Inflammatory macrophage (primary cell): Measurements from ENCODE around the gene CDKL5.
"Not testable (repeated sequence)": the region's sequence is repeated elsewhere in the genome, so short reads cannot be mapped to it uniquely, and the experiment has no call there.

ENCODE experiments used
- DNase-seq, 2 donors: peaks; one replicate each; pipeline ENCODE4 v3.0.0-alpha.2; 2020 to 2022

The CDKL5 gene

GRCh38 chrX:18578546-18578945 is 153.1 kb downstream of the CDKL5 start:
- DNase-seq: no peak

- no peak for DNase-seq
These were observed 154.1 kb downstream of the CDKL5 start for GRCh38 chrX:18579495-18579894.

- no peak for DNase-seq
These were observed 157.6 kb downstream of the CDKL5 start for GRCh38 chrX:18582910-18583493.

- DNase-seq: not testable (repeated sequence)
These were observed 163.9 kb downstream of the CDKL5 start for GRCh38 chrX:18589292-18589691.

GRCh38 chrX:18591834-18592233 is 166.4 kb downstream of the CDKL5 start:
- DNase-seq: no peak

- DNase-seq: no peak
These were observed 168.7 kb downstream of the CDKL5 start for GRCh38 chrX:18594079-18594478.

GRCh38 chrX:18596096-18596495 is 170.7 kb downstream of the CDKL5 start:
- DNase-seq: no peak

GRCh38 chrX:18598413-18598812 is 173.0 kb downstream of the CDKL5 start:
- DNase-seq: no peak

- DNase-seq: no peak
These were observed 182.6 kb downstream of the CDKL5 start for GRCh38 chrX:18607966-18608365.

GRCh38 chrX:18613930-18614639 is 188.7 kb downstream of the CDKL5 start:
- no peak for DNase-seq

GRCh38 chrX:18616688-18617406 is 191.4 kb downstream of the CDKL5 start:
- DNase-seq: no peak

GRCh38 chrX:18617407-18617750 is 192.0 kb downstream of the CDKL5 start:
- no peak for DNase-seq

GRCh38 chrX:18619288-18619687 is 193.9 kb downstream of the CDKL5 start:
- no peak for DNase-seq

GRCh38 chrX:18620349-18620748 is 194.9 kb downstream of the CDKL5 start:
- DNase-seq: no peak

- no peak for DNase-seq
These were observed 199.2 kb downstream of the CDKL5 start for GRCh38 chrX:18624599-18624998.

GRCh38 chrX:18630934-18631333 is 205.5 kb downstream of the CDKL5 start:
- no peak for DNase-seq

GRCh38 chrX:18638398-18638797 is 213.0 kb downstream of the CDKL5 start:
- no peak for DNase-seq

GRCh38 chrX:18639280-18639679 is 213.9 kb downstream of the CDKL5 start:
- DNase-seq: no peak

- DNase-seq: no peak
These were observed 215.3 kb downstream of the CDKL5 start for GRCh38 chrX:18640686-18641085.

- no peak for DNase-seq
These were observed 217.8 kb downstream of the CDKL5 start for GRCh38 chrX:18643243-18643642.

GRCh38 chrX:18643853-18644252 is 218.4 kb downstream of the CDKL5 start:
- no peak for DNase-seq

GRCh38 chrX:18647621-18648020 is 222.2 kb downstream of the CDKL5 start:
- DNase-seq: peak; percentile 27 to 29

- no peak for DNase-seq
These were observed 224.1 kb downstream of the CDKL5 start for GRCh38 chrX:18649498-18649951.

GRCh38 chrX:18650662-18651061 is 225.3 kb downstream of the CDKL5 start:
- DNase-seq: no peak
